ENCODE data around the gene HEY2. TPM values are rescaled to one million over a fixed set of nuclear protein-coding genes. Genes with fewer than 3 reads are reported as not detected.

HEY2 gene
- total and polyA plus RNA-seq, 2 donors (not counting 3 experiments of a cell fraction or from before 2014, with no cell fraction given): 0.07 TPM; not detected in 1

DNA sequence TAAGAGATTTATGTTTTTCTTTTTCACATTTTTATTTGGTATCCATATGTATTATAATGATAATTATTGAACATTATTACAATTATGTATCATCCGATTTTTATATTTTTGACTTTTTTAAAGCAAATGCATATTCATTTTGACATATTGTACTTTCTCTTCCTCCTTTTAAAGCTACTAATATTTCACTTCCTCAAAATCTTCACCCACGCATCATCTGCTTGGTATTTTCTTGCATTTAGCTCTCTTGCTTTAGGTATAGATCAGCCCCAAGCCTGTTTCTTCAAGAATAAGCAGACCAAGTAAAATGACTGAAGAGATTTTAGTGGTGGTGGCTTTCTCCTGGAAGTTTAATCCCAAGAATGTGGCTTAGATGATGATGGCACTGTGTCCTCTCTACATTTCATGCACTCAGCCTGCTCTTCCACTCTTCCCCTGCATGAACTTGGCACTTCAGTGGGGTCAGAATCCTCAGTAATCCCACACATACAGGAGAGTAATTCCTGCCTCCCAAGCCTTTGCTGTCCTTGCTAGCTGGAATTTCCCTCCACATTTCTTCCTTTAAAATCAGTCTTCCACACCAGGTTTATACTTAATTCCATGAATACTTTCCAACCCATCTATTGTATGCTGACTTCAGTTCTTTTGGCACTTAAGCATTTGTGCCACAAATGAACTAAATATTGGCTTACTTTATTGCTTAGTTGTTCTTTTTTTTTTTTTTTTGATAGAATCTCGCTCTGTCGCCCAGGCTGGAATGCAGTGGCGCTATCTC is 49.5 kb downstream of the HEY2 start:
- Histone ChIP-seq H3K4me1 (ENCODE audit: control insufficient read depth, extremely low read depth, insufficient read depth, low read length) (peaks cover 39% of the 10 kb centered on the region), H3K9me3 (replicated peaks; ENCODE audit: control insufficient read depth, insufficient read depth, low read length) (no peaks in the 10 kb centered on the region), H3K4me3 (replicated peaks in 1 of 3; ENCODE audit: insufficient read depth in 1 of 3, low read depth in 1 of 3, low read length in 3 of 3) (no peak overlapping the region), H4K20me1 (replicated peaks; ENCODE audit: control insufficient read depth, extremely low read depth, insufficient read depth, low read length) (no peaks in the 10 kb centered on the region), H3K79me2 (ENCODE audit: control insufficient read depth, insufficient read depth, low read length) (peaks cover 65% of the 10 kb centered on the region), H3K27ac (ENCODE audit: insufficient read depth, low read depth, low read length) (no peak overlapping the region), H3K9me1 (replicated peaks; ENCODE audit: control insufficient read depth, extremely low read depth, insufficient read depth, low read length) (no peaks in the 10 kb centered on the region), H3K36me3 (ENCODE audit: control insufficient read depth in 2 of 2, extremely low read depth in 1 of 2, insufficient read depth in 2 of 2, low read length in 2 of 2) (peaks cover 0 to 1% of the 10 kb centered on the region in 2 experiments), H3K9ac (replicated peaks; ENCODE audit: extremely low read depth, insufficient read depth, low read length) (no peak overlapping the region), H2AFZ (ENCODE audit: low read depth, low read length) (no peak overlapping the region), H3K4me2 (ENCODE audit: insufficient read depth, low read length) (no peak overlapping the region), H3K27me3 (ENCODE audit: control insufficient read depth in 2 of 2, insufficient read depth in 2 of 2, low read length in 2 of 2) (no peaks in the 10 kb centered on the region)
- ChIA-PET POLR2A (no interaction called here), CTCF (interaction anchor here (1.5 kb wide), 1 partner anchor 157 kb away, joined by 4 read pairs; the partner anchor contains the start of gene HINT3)
- intact Hi-C loops (cut with micrococcal nuclease) (no loop called here), dilution Hi-C loops (cut with MboI; ENCODE audit: extremely low pct_ligation_motif_present, low sequenced_read_pairs) (no loop called here)
- no peak for DNase-seq (ENCODE audit: low read depth, low spot score)
- BruUV-seq (replicated peaks): no TSS peak
- FAIRE-seq: no peak
- TF ChIP-seq JUN (IDR thresholded peaks at IDR 0.05; ENCODE audit: borderline replicate concordance, insufficient read depth, insufficient read length, low read depth) (no peak), GATA2 (IDR thresholded peaks at IDR 0.05; ENCODE audit: insufficient read depth, insufficient read length, low read depth, low read length) (no peak), MYC (IDR thresholded peaks at IDR 0.05; ENCODE audit: low read depth, low read length) (no peak), FOS (IDR thresholded peaks at IDR 0.05; ENCODE audit: borderline replicate concordance, insufficient read depth, low read length) (no peak), POLR2AphosphoS5 (IDR thresholded peaks at IDR 0.05; ENCODE audit: insufficient read depth, low read depth, low read length) (no peak), EZH2 (IDR thresholded peaks at IDR 0.05; ENCODE audit: borderline replicate concordance, low read depth, low read length, severe bottlenecking) (no peak), POLR2A (IDR thresholded peaks at IDR 0.05; ENCODE audit: low read depth, low read length) (no peak)
- TF ChIP-seq, protein P1, sequence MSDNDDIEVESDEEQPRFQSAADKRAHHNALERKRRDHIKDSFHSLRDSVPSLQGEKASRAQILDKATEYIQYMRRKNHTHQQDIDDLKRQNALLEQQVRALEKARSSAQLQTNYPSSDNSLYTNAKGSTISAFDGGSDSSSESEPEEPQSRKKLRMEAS (IDR thresholded peaks at IDR 0.05; ENCODE audit: insufficient read depth, insufficient read length): no peak
- TF ChIP-seq, protein P2, sequence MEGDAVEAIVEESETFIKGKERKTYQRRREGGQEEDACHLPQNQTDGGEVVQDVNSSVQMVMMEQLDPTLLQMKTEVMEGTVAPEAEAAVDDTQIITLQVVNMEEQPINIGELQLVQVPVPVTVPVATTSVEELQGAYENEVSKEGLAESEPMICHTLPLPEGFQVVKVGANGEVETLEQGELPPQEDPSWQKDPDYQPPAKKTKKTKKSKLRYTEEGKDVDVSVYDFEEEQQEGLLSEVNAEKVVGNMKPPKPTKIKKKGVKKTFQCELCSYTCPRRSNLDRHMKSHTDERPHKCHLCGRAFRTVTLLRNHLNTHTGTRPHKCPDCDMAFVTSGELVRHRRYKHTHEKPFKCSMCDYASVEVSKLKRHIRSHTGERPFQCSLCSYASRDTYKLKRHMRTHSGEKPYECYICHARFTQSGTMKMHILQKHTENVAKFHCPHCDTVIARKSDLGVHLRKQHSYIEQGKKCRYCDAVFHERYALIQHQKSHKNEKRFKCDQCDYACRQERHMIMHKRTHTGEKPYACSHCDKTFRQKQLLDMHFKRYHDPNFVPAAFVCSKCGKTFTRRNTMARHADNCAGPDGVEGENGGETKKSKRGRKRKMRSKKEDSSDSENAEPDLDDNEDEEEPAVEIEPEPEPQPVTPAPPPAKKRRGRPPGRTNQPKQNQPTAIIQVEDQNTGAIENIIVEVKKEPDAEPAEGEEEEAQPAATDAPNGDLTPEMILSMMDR (IDR thresholded peaks at IDR 0.05; ENCODE audit: extremely low read depth in 1 of 2, insufficient read depth in 1 of 2, low read depth in 1 of 2, low read length in 2 of 2): no peak

All from endothelial cell of umbilical vein (primary cell).